NCI-H460 (cell line): ENCODE data around the gene CAMK2D. TPM values are rescaled to one million over a fixed set of nuclear protein-coding genes. Genes with fewer than 3 reads are reported as not detected.

ENCODE experiments used
- DNase-seq: peaks from one replicate; pipeline ENCODE4 v3.0.0-alpha.2; 2016; ENCODE audit warnings: low read depth; ENCODE audit errors: extremely low read depth
- total RNA-seq: library from RNA; depleted of rRNA; stranded (reverse); fragments of >200 nt; shearing (Covaris generic); gene quantifications from 2 replicates; pipeline ENCODE4 v1.2.3, GENCODE V29; 2014

The CAMK2D gene
- total RNA-seq, 1 experiment from 2014 or later = 58.8 TPM

GRCh38 chr4:113645771-113646441 lies 115.6 kb downstream of the CAMK2D start:
- peak; percentile 81 for DNase-seq

GRCh38 chr4:113645288-113645687 lies 116.2 kb downstream of the CAMK2D start:
- no peak for DNase-seq

GRCh38 chr4:113644398-113644797 lies 117.1 kb downstream of the CAMK2D start:
- DNase-seq = no peak

GRCh38 chr4:113643505-113643904 lies 118.0 kb downstream of the CAMK2D start:
- no peak for DNase-seq

- DNase-seq = no peak
These were observed 120.5 kb downstream of the CAMK2D start for GRCh38 chr4:113641025-113641431.

- DNase-seq = no peak
These were observed 122.2 kb downstream of the CAMK2D start for GRCh38 chr4:113639326-113639725.

GRCh38 chr4:113638562-113638832 lies 123.0 kb downstream of the CAMK2D start:
- no peak for DNase-seq

GRCh38 chr4:113637823-113638561 lies 123.5 kb downstream of the CAMK2D start:
- DNase-seq = no peak

GRCh38 chr4:113637363-113637762 lies 124.2 kb downstream of the CAMK2D start:
- no peak for DNase-seq

GRCh38 chr4:113636877-113637276 lies 124.7 kb downstream of the CAMK2D start:
- DNase-seq = no peak

GRCh38 chr4:113636438-113636818 lies 125.1 kb downstream of the CAMK2D start:
- DNase-seq = no peak

GRCh38 chr4:113635739-113636437 lies 125.7 kb downstream of the CAMK2D start:
- no peak for DNase-seq

- DNase-seq = no peak
These were observed 127.2 kb downstream of the CAMK2D start for GRCh38 chr4:113634081-113634969.

GRCh38 chr4:113633467-113633866 lies 128.1 kb downstream of the CAMK2D start:
- no peak for DNase-seq

- no peak for DNase-seq
These were observed 132.8 kb downstream of the CAMK2D start for GRCh38 chr4:113628711-113629110.

GRCh38 chr4:113627321-113627720 lies 134.2 kb downstream of the CAMK2D start:
- no peak for DNase-seq

- DNase-seq = no peak
These were observed 135.6 kb downstream of the CAMK2D start for GRCh38 chr4:113625902-113626301.

GRCh38 chr4:113623274-113623894 lies 138.2 kb downstream of the CAMK2D start:
- no peak for DNase-seq

GRCh38 chr4:113621633-113622032 lies 139.9 kb downstream of the CAMK2D start:
- DNase-seq = no peak

GRCh38 chr4:113620032-113620431 lies 141.5 kb downstream of the CAMK2D start:
- no peak for DNase-seq
